ENCODE results near the gene MAGEL2.

GRCh38 chr15:23594252-23594770, 53.4 kb downstream of the MAGEL2 start:
- TF ChIP-seq CTCF (conservative IDR thresholded peaks at IDR 0.05; ENCODE audit: low read length) (no peak), EZH2phosphoT487 (IDR thresholded peaks at IDR 0.05; ENCODE audit: borderline replicate concordance, low read depth, low read length) (no peak)
